Measurements from ENCODE around the gene GXYLT2.
"Not testable (repeated sequence)": the region's sequence is repeated elsewhere in the genome, so short reads cannot be mapped to it uniquely, and the experiment has no call there.

GXYLT2 gene

GRCh38 chr3:72999951-73000350, 112.1 kb downstream of the GXYLT2 start:
- TF ChIP-seq, protein P1, sequence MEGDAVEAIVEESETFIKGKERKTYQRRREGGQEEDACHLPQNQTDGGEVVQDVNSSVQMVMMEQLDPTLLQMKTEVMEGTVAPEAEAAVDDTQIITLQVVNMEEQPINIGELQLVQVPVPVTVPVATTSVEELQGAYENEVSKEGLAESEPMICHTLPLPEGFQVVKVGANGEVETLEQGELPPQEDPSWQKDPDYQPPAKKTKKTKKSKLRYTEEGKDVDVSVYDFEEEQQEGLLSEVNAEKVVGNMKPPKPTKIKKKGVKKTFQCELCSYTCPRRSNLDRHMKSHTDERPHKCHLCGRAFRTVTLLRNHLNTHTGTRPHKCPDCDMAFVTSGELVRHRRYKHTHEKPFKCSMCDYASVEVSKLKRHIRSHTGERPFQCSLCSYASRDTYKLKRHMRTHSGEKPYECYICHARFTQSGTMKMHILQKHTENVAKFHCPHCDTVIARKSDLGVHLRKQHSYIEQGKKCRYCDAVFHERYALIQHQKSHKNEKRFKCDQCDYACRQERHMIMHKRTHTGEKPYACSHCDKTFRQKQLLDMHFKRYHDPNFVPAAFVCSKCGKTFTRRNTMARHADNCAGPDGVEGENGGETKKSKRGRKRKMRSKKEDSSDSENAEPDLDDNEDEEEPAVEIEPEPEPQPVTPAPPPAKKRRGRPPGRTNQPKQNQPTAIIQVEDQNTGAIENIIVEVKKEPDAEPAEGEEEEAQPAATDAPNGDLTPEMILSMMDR (IDR thresholded peaks at IDR 0.05; ENCODE audit: insufficient read depth, missing control alignments), result no peak
- no peak for FAIRE-seq
- no peak for DNase-seq (ENCODE audit: insufficient read length, low spot score)

DNA sequence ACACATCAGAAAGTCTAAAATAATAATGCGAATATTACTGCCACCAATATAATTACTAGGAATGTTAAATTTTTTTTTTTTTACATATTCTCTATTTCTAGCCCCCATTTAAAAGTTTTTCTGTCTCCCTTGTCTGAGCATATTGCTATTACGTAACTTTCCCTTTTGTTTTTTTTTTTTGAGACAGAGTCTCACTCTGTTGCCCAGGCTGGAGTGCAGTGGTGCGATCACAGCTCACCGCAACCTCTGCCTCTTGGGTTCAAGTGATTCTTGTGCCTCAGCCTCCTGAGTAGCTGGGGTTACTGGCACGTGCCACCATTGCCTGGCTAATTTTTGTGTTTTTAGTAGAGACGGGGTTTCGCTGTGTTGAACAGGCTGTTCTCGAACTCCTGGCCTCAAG, 115.2 kb downstream of the GXYLT2 start:
- FAIRE-seq; DNase-seq (ENCODE audit: insufficient read length, low spot score): not testable (repeated sequence)

DNA sequence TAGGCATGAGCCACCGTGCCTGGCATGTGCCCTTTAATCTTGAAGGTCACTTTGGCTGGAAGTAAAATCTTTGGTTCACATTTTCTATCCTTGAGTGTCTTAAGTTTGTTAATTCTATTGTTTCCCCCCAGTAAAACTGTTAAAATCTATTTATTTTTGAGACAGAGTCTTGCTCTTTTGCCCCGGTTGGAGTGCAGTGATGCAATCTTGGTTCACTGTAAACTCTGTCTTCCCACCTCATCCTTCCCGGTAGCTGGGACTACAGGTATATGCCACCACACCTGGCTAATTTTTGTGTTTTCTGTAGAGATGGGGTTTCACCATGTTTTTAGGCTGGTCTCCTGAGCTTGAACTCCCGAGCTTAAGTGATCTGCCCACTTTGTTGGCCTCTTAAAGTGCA, 116.5 kb downstream of the GXYLT2 start:
- no peak for FAIRE-seq
- TF ChIP-seq, protein P1 (IDR thresholded peaks at IDR 0.05; ENCODE audit: insufficient read depth, missing control alignments), result no peak
- no peak for DNase-seq (ENCODE audit: insufficient read length, low spot score)

GRCh38 chr3:73007992-73008712, 120.3 kb downstream of the GXYLT2 start:
- no peak for DNase-seq (ENCODE audit: insufficient read length, low spot score)
- TF ChIP-seq, protein P1 (IDR thresholded peaks at IDR 0.05; ENCODE audit: insufficient read depth, missing control alignments), result no peak
- FAIRE-seq, result no peak

DNA sequence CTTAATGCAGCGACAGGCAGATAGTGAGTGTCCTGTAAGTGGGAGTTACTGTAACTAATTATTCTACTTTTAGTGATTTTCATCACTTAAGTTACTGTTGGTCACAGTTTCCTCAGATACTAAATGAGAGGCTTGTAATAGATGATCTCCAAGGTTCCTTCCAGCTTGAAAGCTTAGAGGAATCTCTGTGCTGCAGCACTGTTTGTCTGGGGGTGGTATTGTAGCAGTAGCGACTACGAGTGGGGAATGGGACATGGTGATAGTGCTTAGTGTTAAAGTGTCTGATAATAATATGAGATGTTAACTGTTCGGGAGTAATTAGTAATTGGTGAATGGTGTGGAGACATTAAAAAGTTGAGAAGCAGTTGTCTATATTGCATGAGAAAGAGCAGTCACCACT, 121.2 kb downstream of the GXYLT2 start:
- DNase-seq (ENCODE audit: insufficient read length, low spot score) (no peak), FAIRE-seq (no peak)
- TF ChIP-seq, protein P1 (IDR thresholded peaks at IDR 0.05; ENCODE audit: insufficient read depth, missing control alignments), result no peak

DNA sequence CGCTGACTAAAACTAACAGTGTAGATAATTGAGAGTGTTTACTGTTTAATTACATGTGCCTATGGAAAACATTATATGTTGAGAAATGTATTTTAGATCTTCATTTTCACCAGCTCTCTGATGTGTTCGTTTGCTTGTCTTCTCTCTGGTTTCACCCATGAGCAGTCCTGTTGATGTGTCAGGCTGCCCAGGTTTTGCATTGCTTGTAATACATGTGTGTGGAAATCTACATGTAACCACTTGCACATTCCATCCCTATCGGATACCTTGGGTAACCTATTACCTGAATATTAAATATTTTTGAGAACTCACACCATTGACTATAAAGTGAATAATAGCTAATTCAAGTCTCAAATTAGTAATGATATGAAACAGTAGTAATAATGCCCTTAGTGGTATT, 121.9 kb downstream of the GXYLT2 start:
- TF ChIP-seq, protein P1 (IDR thresholded peaks at IDR 0.05; ENCODE audit: insufficient read depth, missing control alignments), result no peak
- FAIRE-seq (no peak), DNase-seq (ENCODE audit: insufficient read length, low spot score) (no peak)

- FAIRE-seq, result no peak
Measured at GRCh38 chr3:73010158-73010557, 122.3 kb downstream of the GXYLT2 start.

More at GRCh38 chr3:73010158-73010557, 122.3 kb downstream of the GXYLT2 start:
- no peak for DNase-seq (ENCODE audit: insufficient read length, low spot score)
- TF ChIP-seq, protein P1 (IDR thresholded peaks at IDR 0.05; ENCODE audit: insufficient read depth, missing control alignments), result no peak
